GM10248 (cell line): ENCODE measurements around the gene STEAP1B.
"Not testable (repeated sequence)": the region's sequence is repeated elsewhere in the genome, so short reads cannot be mapped to it uniquely, and the experiment has no call there.

Source experiments
- CTCF ChIA-PET: fragments of 300-600 bp; sonication (Branson Sonifier 250); formaldehyde crosslinking; extraction: SDS; loops from one replicate; lab custom pipeline; 2021; ENCODE audit warnings: antibody characterized with exemption; lab: Yijun Ruan, JAX
- POLR2A ChIA-PET: fragments of 350-650 bp; sonication (Branson Sonifier 250); formaldehyde crosslinking; extraction: SDS; loops from one replicate; lab custom pipeline; 2020; ENCODE audit warnings: antibody characterized with exemption; lab: Yijun Ruan, JAX
- DNase-seq: peaks from one replicate; pipeline ENCODE4 v3.0.0; 2012; ENCODE audit errors: extremely low spot score
- CTCF ChIP-seq: IDR thresholded peaks from 2 replicates; pipeline ENCODE4 v1.5.1; 2012; ENCODE audit warnings: mild to moderate bottlenecking, low read depth; ENCODE audit errors: extremely low read depth, missing control alignments, control extremely low read depth

Gene STEAP1B

GRCh38 chr7:22499888-22500689 is at the start of gene STEAP1B:
STEAP1B (minus strand) TSS chr7:22500188; CDS start chr7:22494855, 5,333 bp downstream.
- TF ChIP-seq CTCF: peak; percentile 96
- DNase-seq: peak; percentile 84
- CTCF ChIA-PET: interaction anchor here (0.7 to 3.1 kb wide), 11 partner anchors 10 to 406 kb away, joined by 3 to 19 read pairs (median 4); no protein-coding TSS in a partner anchor
- POLR2A ChIA-PET: not testable (repeated sequence)

GRCh38 chr7:22549051-22549450 is 49.1 kb upstream of the STEAP1B start:
- POLR2A ChIA-PET: no interaction called here
- TF ChIP-seq CTCF: no peak
- CTCF ChIA-PET: interaction anchor here (1.3 kb wide), 1 partner anchor 233 kb away, joined by 4 read pairs; no protein-coding TSS in a partner anchor
- no peak for DNase-seq

GRCh38 chr7:22548313-22548712 is 48.3 kb upstream of the STEAP1B start:
- no peak for TF ChIP-seq CTCF
- ChIA-PET POLR2A (no interaction called here), CTCF (interaction anchor here (1.3 kb wide), 1 partner anchor 234 kb away, joined by 4 read pairs; no protein-coding TSS in a partner anchor)
- DNase-seq: no peak

- TF ChIP-seq CTCF: no peak
These were observed 46.8 kb upstream of the STEAP1B start for GRCh38 chr7:22546769-22547168.

DNA sequence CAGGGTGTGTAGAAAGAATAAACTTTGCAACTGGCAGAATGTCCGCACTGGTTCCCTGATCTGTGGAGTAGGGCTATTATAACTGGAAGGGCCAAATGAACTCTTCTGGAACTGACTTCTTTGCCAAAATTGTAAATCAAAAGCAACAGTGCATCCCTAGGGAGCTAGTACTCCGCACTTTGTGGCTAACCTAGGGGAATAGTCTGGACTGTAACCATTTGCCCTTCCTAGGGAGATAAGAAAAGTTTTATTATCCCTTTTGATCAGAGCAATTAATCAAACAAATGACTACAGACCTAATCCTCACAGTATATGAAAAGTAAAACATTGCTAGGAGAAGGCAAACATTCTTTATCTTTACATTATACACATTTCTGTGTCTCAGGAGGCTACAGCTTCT is 45.5 kb upstream of the STEAP1B start:
- no peak for DNase-seq
- ChIA-PET POLR2A (no interaction called here), CTCF (interaction anchor here (1.2 to 2.0 kb wide), 3 partner anchors 15 to 237 kb away, joined by 3 to 7 read pairs (median 4); partner anchors contain the start of gene IL6)
- TF ChIP-seq CTCF: no peak

More at GRCh38 chr7:22546769-22547168, 46.8 kb upstream of the STEAP1B start:
- ChIA-PET POLR2A (no interaction called here), CTCF (interaction anchor here (0.7 to 1.5 kb wide), 2 partner anchors 24 to 235 kb away, joined by 3 to 4 read pairs; no protein-coding TSS in a partner anchor)
- no peak for DNase-seq

DNA sequence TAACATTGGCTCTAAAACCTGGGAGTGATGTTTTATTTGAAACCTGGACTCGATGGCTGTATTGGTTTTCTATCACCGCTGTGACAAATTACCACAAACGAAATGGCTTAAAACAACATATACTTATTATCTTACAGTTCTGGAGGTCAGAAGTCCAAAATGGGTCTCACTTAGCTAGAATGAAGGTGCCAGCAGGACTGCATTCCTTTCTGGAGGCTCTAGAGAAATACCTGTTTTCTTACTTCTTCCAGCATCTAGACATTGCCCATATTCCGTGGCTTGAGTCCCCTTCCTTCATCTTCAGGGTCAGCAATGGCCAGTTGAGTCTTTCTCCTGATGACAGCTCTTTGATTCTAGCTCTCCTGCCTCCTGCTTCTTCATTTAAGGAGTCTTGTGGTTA is 44.3 kb upstream of the STEAP1B start:
- no peak for DNase-seq
- CTCF ChIA-PET: interaction anchor here (1.8 to 2.0 kb wide), 2 partner anchors 16 to 183 kb away, joined by 4 to 7 read pairs; partner anchors contain the start of gene IL6

More for the DNA sequence above, 44.3 kb upstream of the STEAP1B start:
- TF ChIP-seq CTCF: no peak
- POLR2A ChIA-PET: no interaction called here
